CD4-positive, alpha-beta T cell treated with Interleukin-4 for 4 hours (primary cell): ENCODE data around the gene VGF.

Experiments used
- DNase-seq: peaks from one replicate; pipeline ENCODE4 v3.0.0-alpha.2; 2020

VGF gene

GRCh38 chr7:101185258-101185839, 20.0 kb upstream of the VGF start:
- no peak for DNase-seq

- DNase-seq = no peak
Measured at GRCh38 chr7:101180130-101180755, 14.9 kb upstream of the VGF start, which contains the start of gene NAT16. TSS of gene NAT16 (minus strand) at chr7:101180293. CDS start at chr7:101174807, 5,486 bp downstream.

GRCh38 chr7:101179713-101180112, 14.3 kb upstream of the VGF start:
- DNase-seq = no peak

GRCh38 chr7:101179117-101179516, 13.7 kb upstream of the VGF start:
- no peak for DNase-seq

- no peak for DNase-seq
Measured at GRCh38 chr7:101177644-101178043, 12.3 kb upstream of the VGF start.

GRCh38 chr7:101175664-101176063, 10.3 kb upstream of the VGF start:
- DNase-seq = no peak

GRCh38 chr7:101174322-101174854, 9.0 kb upstream of the VGF start:
- no peak for DNase-seq

- peak; percentile 45 for DNase-seq
Measured at GRCh38 chr7:101173752-101174244, 8.4 kb upstream of the VGF start.

GRCh38 chr7:101172854-101173751, 7.7 kb upstream of the VGF start:
- no peak for DNase-seq

GRCh38 chr7:101172005-101172853, 6.9 kb upstream of the VGF start:
- DNase-seq = no peak

- no peak for DNase-seq
Measured at GRCh38 chr7:101171442-101171837, 6.1 kb upstream of the VGF start.

- DNase-seq = no peak
Measured at GRCh38 chr7:101170617-101171441, 5.5 kb upstream of the VGF start.

- peak; percentile 78 for DNase-seq
Measured at GRCh38 chr7:101169838-101170551, 4.6 kb upstream of the VGF start.

- no peak for DNase-seq
Measured at GRCh38 chr7:101169110-101169837, 3.9 kb upstream of the VGF start.

GRCh38 chr7:101168412-101169049, 3.2 kb upstream of the VGF start:
- DNase-seq = no peak

GRCh38 chr7:101167645-101168411, 2.5 kb upstream of the VGF start:
- DNase-seq = no peak

- no peak for DNase-seq
Measured at GRCh38 chr7:101166909-101167644, 1.7 kb upstream of the VGF start.

GRCh38 chr7:101166648-101166908, 1.2 kb upstream of the VGF start:
- no peak for DNase-seq
